Measurements from ENCODE around the gene UBE2G1. TPM values are rescaled to one million over a fixed set of nuclear protein-coding genes. Genes with fewer than 3 reads are reported as not detected.

The UBE2G1 gene
- total RNA-seq, 1 donor from 2014 or later: 92.8 TPM

- Histone ChIP-seq H3K36me3 (peaks cover 26% of the 10 kb centered on the region), H3K4me1 (peaks cover 30% of the 10 kb centered on the region), H3K9me3 (replicated peaks) (no peaks in the 10 kb centered on the region), H3K27me3 (ENCODE audit: low read depth) (no peaks in the 10 kb centered on the region), H3K4me3 (peak overlapping the region; percentile 16), H3K27ac (replicated peaks) (peak overlapping the region; percentile 66)
- no peak for DNase-seq
- intact Hi-C loops (cut with micrococcal nuclease): no loop called here
- no peak for TF ChIP-seq CTCF (IDR thresholded peaks at IDR 0.05; ENCODE audit: borderline replicate concordance)
Measured at GRCh38 chr17:4220655-4221054, 145.8 kb downstream of the UBE2G1 start.

Other genes starting within 250 kb of the UBE2G1 start
- gene ZZEF1, start 223.6 kb downstream of the UBE2G1 start, total RNA-seq: 29.9 TPM
- gene CYB5D2, start 223.5 kb downstream of the UBE2G1 start, total RNA-seq: 6.7 TPM
- 22.9 TPM for gene ANKFY1, start 102.7 kb downstream of the UBE2G1 start, total RNA-seq
- 1.7 TPM for gene SPNS3, start 67.3 kb upstream of the UBE2G1 start, total RNA-seq
- 11.2 TPM for gene SPNS2, start 132.2 kb upstream of the UBE2G1 start, total RNA-seq
- 21.3 TPM for gene MYBBP1A, start 188.7 kb upstream of the UBE2G1 start, total RNA-seq
- gene GGT6, start 193.9 kb upstream of the UBE2G1 start, total RNA-seq: not detected
- 33.4 TPM for gene SMTNL2, start 217.9 kb upstream of the UBE2G1 start, total RNA-seq